ENCODE data around the gene ZNF738. TPM values are rescaled to one million over a fixed set of nuclear protein-coding genes. Genes with fewer than 3 reads are reported as not detected.

The ZNF738 gene
- total RNA-seq, 1 donor from 2014 or later, result 40.8 TPM

DNA sequence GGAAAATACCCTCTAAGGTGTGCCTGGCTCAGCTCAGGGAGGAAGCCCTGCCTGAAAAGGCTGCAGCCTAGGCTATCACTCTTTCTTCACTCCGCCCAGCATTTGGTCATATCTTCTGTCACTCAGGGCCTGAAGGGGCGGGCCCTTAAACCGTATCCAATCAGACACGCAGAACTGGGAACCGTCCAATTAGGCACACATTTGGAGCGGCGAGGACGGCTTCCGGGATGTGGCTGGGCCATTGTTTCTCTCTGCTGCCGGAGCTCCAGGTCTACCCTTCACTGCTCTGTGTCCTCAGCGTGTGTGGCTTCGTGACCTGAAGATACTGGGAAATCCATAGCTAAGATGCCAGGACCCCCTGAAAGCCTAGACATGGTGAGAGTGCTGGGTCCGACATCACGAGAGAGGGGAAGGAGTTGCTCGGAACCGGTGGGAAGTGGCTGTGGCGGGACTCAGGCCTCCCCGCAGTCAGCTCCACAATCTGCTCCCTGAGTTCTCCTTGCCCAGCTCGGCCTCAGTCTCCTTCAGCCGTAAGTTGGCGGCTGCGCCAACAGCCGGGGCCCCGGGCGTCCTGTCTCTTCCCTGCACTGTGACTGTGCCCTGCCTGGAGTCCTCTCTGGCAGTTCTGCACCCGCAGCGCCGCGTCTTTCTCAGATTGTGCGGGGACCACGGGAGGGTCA lies 38.2 kb downstream of the ZNF738 start, which contains the start of gene ZNF493:
Gene ZNF493, plus strand, starts transcription at position 241 of the 680 bp plus-strand sequence. Its CDS starts 105 bp downstream, at position 346.
- H3K4me3 Mint-ChIP-seq, result peak within 1 kb of the TSS; percentile 100
- peaks cover 16% of the 10 kb centered on the region for H3K9me3 Mint-ChIP-seq
- H3K4me1 Mint-ChIP-seq, result peaks cover 24% of the 10 kb centered on the region
- H3K27ac Mint-ChIP-seq, result peak within 1 kb of the TSS; percentile 98
- no peaks in the 10 kb centered on the region for H3K27me3 Mint-ChIP-seq (ENCODE audit: low read depth)
- H3K36me3 Mint-ChIP-seq, result peaks cover 23% of the 10 kb centered on the region
- TF ChIP-seq, protein P1, sequence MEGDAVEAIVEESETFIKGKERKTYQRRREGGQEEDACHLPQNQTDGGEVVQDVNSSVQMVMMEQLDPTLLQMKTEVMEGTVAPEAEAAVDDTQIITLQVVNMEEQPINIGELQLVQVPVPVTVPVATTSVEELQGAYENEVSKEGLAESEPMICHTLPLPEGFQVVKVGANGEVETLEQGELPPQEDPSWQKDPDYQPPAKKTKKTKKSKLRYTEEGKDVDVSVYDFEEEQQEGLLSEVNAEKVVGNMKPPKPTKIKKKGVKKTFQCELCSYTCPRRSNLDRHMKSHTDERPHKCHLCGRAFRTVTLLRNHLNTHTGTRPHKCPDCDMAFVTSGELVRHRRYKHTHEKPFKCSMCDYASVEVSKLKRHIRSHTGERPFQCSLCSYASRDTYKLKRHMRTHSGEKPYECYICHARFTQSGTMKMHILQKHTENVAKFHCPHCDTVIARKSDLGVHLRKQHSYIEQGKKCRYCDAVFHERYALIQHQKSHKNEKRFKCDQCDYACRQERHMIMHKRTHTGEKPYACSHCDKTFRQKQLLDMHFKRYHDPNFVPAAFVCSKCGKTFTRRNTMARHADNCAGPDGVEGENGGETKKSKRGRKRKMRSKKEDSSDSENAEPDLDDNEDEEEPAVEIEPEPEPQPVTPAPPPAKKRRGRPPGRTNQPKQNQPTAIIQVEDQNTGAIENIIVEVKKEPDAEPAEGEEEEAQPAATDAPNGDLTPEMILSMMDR (IDR thresholded peaks at IDR 0.05; ENCODE audit: unreplicated experiment), result no peak
- DNase-seq (ENCODE audit: low spot score in 2 of 2, unreplicated experiment in 2 of 2), result peak; percentile 75 to 88

DNA sequence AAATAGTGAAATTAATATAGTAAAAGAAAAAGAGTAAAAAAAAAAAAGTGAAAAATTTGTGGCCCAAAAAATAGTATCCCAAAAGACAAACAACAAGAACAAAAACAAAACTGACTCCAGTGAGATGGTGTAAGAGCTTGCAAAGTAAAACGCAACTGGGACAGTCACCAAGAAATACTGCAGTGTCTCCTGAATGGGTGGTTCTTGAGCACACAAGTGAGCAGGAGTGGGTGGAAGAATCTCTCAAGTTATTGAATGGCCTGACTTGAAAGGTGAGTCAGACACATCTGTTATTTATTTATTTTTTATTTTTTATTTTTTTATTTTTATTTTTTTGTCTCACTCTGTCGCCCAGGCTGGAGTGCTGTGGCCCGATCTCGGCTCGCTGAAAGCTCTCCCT lies 40.1 kb downstream of the ZNF738 start:
- Mint-ChIP-seq H3K27ac (peak overlapping the region; percentile 67), H3K4me3 (peak overlapping the region; percentile 33), H3K36me3 (peaks cover 30% of the 10 kb centered on the region), H3K4me1 (peaks cover 24% of the 10 kb centered on the region), H3K9me3 (no peaks in the 10 kb centered on the region), H3K27me3 (ENCODE audit: low read depth) (no peaks in the 10 kb centered on the region)
- no peak for DNase-seq (ENCODE audit: low spot score in 2 of 2, unreplicated experiment in 2 of 2)
- TF ChIP-seq, protein P1 (IDR thresholded peaks at IDR 0.05; ENCODE audit: unreplicated experiment), result no peak

GRCh38 chr19:21402303-21402985 lies 43.6 kb downstream of the ZNF738 start:
- H3K9me3 Mint-ChIP-seq, result peaks cover 4% of the 10 kb centered on the region
- no peaks in the 10 kb centered on the region for H3K27me3 Mint-ChIP-seq (ENCODE audit: low read depth)
- H3K27ac Mint-ChIP-seq, result no peak overlapping the region
- peaks cover 48% of the 10 kb centered on the region for H3K36me3 Mint-ChIP-seq
- no peak for DNase-seq (ENCODE audit: low spot score in 2 of 2, unreplicated experiment in 2 of 2)
- peaks cover 23% of the 10 kb centered on the region for H3K4me1 Mint-ChIP-seq
- no peak overlapping the region for H3K4me3 Mint-ChIP-seq
- TF ChIP-seq, protein P1 (IDR thresholded peaks at IDR 0.05; ENCODE audit: unreplicated experiment), result no peak

- H3K27me3 Mint-ChIP-seq (ENCODE audit: low read depth), result no peaks in the 10 kb centered on the region
- H3K9me3 Mint-ChIP-seq, result peaks cover 53% of the 10 kb centered on the region
- H3K4me3 Mint-ChIP-seq, result no peak overlapping the region
- DNase-seq (ENCODE audit: low spot score in 2 of 2, unreplicated experiment in 2 of 2), result no peak
- TF ChIP-seq, protein P1 (IDR thresholded peaks at IDR 0.05; ENCODE audit: unreplicated experiment), result no peak
- H3K4me1 Mint-ChIP-seq, result no peaks in the 10 kb centered on the region
- H3K36me3 Mint-ChIP-seq, result peaks cover 79% of the 10 kb centered on the region
- H3K27ac Mint-ChIP-seq, result no peak overlapping the region
Observed at GRCh38 chr19:21410166-21410565, 51.4 kb downstream of the ZNF738 start.

DNA sequence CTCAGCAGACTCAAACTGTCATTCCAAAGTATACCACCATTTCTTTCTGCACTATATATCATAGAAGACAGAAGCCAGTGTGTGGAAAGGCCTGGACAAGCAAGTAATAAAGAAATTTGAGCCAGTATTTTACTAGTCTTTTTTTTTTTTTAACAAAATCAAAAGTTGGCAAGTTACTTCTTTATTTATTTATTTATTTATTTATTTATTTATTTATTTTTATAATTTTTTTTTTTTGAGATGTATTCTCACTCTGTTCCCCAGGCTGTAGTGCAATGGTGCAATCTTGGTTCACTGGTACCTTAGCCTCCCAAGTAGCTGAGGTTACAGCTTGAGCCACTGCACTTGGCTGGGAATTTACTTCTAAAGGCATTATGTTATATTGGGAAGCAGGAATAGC lies 63.4 kb downstream of the ZNF738 start:
- no peak overlapping the region for H3K4me3 Mint-ChIP-seq
- H3K4me1 Mint-ChIP-seq, result no peaks in the 10 kb centered on the region
- H3K9me3 Mint-ChIP-seq, result peaks cover 70% of the 10 kb centered on the region
- H3K27ac Mint-ChIP-seq, result no peak overlapping the region
- no peaks in the 10 kb centered on the region for H3K27me3 Mint-ChIP-seq (ENCODE audit: low read depth)
- TF ChIP-seq, protein P1 (IDR thresholded peaks at IDR 0.05; ENCODE audit: unreplicated experiment), result no peak
- no peak for DNase-seq (ENCODE audit: low spot score in 2 of 2, unreplicated experiment in 2 of 2)
- H3K36me3 Mint-ChIP-seq, result peaks cover 75% of the 10 kb centered on the region

Measured in mesothelial cell of epicardium (in vitro differentiated cells).